Measurements from ENCODE around the gene ERCC6L2.
A peak's percentile ranks its signal among the peaks of the same experiment; 100 is the strongest.

Gene ERCC6L2

DNA sequence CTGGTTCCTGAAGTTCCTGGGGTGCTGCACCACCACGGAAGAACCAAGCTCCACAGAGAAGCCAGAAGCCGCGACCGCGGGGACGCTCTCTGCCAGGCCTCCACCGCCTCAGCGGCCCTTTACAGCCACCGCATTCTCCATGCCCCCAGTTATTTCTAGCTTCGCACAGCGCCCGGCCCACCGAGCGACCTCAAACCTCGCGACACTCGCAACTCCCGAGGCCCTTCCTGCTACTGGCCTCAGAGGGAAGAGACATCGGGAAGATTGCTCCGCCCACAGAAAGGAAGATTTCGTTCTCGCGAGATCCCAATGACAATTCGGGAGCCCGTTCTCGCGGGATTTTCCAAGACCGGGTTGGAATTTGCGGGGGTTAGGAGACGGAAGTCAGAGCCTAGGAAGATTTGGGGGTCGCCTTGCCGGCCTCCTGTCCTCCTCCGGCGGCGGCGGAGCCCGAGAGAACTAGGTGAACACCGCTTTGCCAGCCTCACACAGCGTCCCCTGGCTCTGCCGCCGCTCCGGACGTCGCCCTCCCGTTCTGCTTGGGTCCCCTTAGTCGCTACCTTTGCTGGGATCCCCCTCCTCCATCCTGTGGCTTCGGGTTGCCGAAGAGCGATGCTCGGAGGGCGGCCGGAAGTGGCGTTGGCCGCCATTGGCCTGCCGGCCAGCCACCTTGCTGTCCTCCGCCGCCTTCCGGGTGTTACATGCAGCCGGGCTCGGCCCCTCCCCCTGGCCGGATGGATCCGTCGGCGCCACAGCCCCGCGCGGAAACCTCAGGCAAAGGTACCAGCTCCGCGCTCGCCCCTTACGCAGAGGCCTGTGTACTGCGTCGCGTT, at the start of gene ERCC6L2 (continued):
- TF ChIP-seq ZNF404 (tag by site-specific recombination; IDR thresholded peaks at IDR 0.05) (no peak), ZSCAN16 (tag by site-specific recombination; IDR thresholded peaks at IDR 0.05) (0 out of 2 replicates have a peak, but pooled peaks have one; percentile 40), ZNF214 (tag by site-specific recombination; IDR thresholded peaks at IDR 0.05; ENCODE audit: borderline replicate concordance) (no peak), ZNF10 (tag by site-specific recombination; IDR thresholded peaks at IDR 0.05) (0 out of 2 replicates have a peak, but pooled peaks have one; percentile 10), ZNF426 (tag by site-specific recombination; IDR thresholded peaks at IDR 0.05) (no peak), ZFHX2 (tag by site-specific recombination; conservative IDR thresholded peaks at IDR 0.05) (peak; percentile 75), ZNF311 (tag by site-specific recombination; IDR thresholded peaks at IDR 0.05; ENCODE audit: borderline replicate concordance) (no peak), SETDB1 (IDR thresholded peaks at IDR 0.05; ENCODE audit: insufficient read length, low read length) (peak; percentile 85), ZNF777 (tag by site-specific recombination; IDR thresholded peaks at IDR 0.05; ENCODE audit: borderline replicate concordance) (no peak), ZNF558 (tag by site-specific recombination; IDR thresholded peaks at IDR 0.05) (no peak), ZNF626 (tag by site-specific recombination; IDR thresholded peaks at IDR 0.05) (0 out of 2 replicates have a peak, but pooled peaks have one; percentile 26), ZNF677 (tag by site-specific recombination; IDR thresholded peaks at IDR 0.05) (no peak), TRIM28 (IDR thresholded peaks at IDR 0.05; ENCODE audit: borderline replicate concordance, low read length) (peak; percentile 90), ZNF658 (tag by site-specific recombination; IDR thresholded peaks at IDR 0.05) (no peak), KLF16 (tag by site-specific recombination; IDR thresholded peaks at IDR 0.05) (peak; percentile 79), ZFP37 (tag by site-specific recombination; IDR thresholded peaks at IDR 0.05) (peak; percentile 82), ZNF121 (tag by site-specific recombination; IDR thresholded peaks at IDR 0.05) (0 out of 2 replicates have a peak, but pooled peaks have one; percentile 42), ZNF114 (tag by site-specific recombination; IDR thresholded peaks at IDR 0.05) (no peak), KLF10 (tag by site-specific recombination; IDR thresholded peaks at IDR 0.05) (0 out of 2 replicates have a peak, but pooled peaks have one; percentile 27), ZNF670 (tag by site-specific recombination; IDR thresholded peaks at IDR 0.05; ENCODE audit: low read depth) (no peak)
- TF ChIP-seq, protein P1, sequence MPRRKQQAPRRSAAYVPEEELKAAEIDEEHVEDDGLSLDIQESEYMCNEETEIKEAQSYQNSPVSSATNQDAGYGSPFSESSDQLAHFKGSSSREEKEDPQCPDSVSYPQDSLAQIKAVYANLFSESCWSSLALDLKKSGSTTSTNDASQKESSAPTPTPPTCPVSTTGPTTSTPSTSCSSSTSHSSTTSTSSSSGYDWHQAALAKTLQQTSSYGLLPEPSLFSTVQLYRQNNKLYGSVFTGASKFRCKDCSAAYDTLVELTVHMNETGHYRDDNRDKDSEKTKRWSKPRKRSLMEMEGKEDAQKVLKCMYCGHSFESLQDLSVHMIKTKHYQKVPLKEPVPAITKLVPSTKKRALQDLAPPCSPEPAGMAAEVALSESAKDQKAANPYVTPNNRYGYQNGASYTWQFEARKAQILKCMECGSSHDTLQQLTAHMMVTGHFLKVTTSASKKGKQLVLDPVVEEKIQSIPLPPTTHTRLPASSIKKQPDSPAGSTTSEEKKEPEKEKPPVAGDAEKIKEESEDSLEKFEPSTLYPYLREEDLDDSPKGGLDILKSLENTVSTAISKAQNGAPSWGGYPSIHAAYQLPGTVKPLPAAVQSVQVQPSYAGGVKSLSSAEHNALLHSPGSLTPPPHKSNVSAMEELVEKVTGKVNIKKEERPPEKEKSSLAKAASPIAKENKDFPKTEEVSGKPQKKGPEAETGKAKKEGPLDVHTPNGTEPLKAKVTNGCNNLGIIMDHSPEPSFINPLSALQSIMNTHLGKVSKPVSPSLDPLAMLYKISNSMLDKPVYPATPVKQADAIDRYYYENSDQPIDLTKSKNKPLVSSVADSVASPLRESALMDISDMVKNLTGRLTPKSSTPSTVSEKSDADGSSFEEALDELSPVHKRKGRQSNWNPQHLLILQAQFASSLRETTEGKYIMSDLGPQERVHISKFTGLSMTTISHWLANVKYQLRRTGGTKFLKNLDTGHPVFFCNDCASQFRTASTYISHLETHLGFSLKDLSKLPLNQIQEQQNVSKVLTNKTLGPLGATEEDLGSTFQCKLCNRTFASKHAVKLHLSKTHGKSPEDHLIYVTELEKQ (tag by site-specific recombination; IDR thresholded peaks at IDR 0.05; ENCODE audit: borderline replicate concordance), result no peak
- TF ChIP-seq, protein P2, sequence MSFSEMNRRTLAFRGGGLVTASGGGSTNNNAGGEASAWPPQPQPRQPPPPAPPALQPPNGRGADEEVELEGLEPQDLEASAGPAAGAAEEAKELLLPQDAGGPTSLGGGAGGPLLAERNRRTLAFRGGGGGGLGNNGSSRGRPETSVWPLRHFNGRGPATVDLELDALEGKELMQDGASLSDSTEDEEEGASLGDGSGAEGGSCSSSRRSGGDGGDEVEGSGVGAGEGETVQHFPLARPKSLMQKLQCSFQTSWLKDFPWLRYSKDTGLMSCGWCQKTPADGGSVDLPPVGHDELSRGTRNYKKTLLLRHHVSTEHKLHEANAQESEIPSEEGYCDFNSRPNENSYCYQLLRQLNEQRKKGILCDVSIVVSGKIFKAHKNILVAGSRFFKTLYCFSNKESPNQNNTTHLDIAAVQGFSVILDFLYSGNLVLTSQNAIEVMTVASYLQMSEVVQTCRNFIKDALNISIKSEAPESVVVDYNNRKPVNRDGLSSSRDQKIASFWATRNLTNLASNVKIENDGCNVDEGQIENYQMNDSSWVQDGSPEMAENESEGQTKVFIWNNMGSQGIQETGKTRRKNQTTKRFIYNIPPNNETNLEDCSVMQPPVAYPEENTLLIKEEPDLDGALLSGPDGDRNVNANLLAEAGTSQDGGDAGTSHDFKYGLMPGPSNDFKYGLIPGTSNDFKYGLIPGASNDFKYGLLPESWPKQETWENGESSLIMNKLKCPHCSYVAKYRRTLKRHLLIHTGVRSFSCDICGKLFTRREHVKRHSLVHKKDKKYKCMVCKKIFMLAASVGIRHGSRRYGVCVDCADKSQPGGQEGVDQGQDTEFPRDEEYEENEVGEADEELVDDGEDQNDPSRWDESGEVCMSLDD (tag by site-specific recombination; IDR thresholded peaks at IDR 0.05), result peak; percentile 98
- TF ChIP-seq, protein P3, sequence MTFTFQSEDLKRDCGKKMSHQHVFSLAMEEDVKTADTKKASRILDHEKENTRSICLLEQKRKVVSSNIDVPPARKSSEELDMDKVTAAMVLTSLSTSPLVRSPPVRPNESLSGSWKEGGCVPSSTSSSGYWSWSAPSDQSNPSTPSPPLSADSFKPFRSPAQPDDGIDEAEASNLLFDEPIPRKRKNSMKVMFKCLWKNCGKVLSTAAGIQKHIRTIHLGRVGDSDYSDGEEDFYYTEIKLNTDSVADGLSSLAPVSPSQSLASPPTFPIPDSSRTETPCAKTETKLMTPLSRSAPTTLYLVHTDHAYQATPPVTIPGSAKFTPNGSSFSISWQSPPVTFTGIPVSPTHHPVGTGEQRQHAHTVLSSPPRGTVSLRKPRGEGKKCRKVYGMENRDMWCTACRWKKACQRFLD (tag by site-specific recombination; IDR thresholded peaks at IDR 0.05), result no peak
- TF ChIP-seq, protein P4, sequence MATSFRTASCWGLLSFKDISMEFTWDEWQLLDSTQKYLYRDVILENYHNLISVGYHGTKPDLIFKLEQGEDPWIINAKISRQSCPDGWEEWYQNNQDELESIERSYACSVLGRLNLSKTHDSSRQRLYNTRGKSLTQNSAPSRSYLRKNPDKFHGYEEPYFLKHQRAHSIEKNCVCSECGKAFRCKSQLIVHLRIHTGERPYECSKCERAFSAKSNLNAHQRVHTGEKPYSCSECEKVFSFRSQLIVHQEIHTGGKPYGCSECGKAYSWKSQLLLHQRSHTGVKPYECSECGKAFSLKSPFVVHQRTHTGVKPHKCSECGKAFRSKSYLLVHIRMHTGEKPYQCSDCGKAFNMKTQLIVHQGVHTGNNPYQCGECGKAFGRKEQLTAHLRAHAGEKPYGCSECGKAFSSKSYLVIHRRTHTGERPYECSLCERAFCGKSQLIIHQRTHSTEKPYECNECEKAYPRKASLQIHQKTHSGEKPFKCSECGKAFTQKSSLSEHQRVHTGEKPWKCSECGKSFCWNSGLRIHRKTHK (tag by site-specific recombination; IDR thresholded peaks at IDR 0.05), result no peak
- TF ChIP-seq, protein P5, sequence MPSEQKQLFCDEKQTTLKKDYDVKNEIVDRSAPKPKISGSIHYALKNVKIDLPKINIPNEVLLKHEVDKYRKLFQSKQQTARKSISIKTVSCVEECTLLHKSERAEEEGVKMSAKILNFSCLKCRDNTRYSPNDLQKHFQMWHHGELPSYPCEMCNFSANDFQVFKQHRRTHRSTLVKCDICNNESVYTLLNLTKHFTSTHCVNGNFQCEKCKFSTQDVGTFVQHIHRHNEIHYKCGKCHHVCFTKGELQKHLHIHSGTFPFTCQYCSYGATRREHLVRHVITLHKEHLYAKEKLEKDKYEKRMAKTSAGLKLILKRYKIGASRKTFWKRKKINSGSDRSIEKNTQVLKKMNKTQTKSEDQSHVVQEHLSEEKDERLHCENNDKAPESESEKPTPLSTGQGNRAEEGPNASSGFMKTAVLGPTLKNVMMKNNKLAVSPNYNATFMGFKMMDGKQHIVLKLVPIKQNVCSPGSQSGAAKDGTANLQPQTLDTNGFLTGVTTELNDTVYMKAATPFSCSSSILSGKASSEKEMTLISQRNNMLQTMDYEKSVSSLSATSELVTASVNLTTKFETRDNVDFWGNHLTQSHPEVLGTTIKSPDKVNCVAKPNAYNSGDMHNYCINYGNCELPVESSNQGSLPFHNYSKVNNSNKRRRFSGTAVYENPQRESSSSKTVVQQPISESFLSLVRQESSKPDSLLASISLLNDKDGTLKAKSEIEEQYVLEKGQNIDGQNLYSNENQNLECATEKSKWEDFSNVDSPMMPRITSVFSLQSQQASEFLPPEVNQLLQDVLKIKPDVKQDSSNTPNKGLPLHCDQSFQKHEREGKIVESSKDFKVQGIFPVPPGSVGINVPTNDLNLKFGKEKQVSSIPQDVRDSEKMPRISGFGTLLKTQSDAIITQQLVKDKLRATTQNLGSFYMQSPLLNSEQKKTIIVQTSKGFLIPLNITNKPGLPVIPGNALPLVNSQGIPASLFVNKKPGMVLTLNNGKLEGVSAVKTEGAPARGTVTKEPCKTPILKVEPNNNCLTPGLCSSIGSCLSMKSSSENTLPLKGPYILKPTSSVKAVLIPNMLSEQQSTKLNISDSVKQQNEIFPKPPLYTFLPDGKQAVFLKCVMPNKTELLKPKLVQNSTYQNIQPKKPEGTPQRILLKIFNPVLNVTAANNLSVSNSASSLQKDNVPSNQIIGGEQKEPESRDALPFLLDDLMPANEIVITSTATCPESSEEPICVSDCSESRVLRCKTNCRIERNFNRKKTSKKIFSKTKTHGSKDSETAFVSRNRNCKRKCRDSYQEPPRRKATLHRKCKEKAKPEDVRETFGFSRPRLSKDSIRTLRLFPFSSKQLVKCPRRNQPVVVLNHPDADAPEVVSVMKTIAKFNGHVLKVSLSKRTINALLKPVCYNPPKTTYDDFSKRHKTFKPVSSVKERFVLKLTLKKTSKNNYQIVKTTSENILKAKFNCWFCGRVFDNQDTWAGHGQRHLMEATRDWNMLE (tag by site-specific recombination; conservative IDR thresholded peaks at IDR 0.05; ENCODE audit: low read depth), result peak; percentile 75

Measured in HEK293 (cell line).